GM20000 (cell line): Measurements from ENCODE around the gene CAMKMT.
A peak's percentile ranks its signal among the peaks of the same experiment; 100 is the strongest.

ENCODE experiments used
- DNase-seq: peaks from one replicate; pipeline ENCODE4 v3.0.0; 2012; ENCODE audit warnings: low spot score
- CTCF ChIP-seq: IDR thresholded peaks from 2 replicates; pipeline ENCODE4 v1.5.1; 2012; ENCODE audit warnings: mild to moderate bottlenecking, control low read depth; ENCODE audit errors: extremely low read depth, missing control alignments

CAMKMT gene

GRCh38 chr2:44777036-44777435 is 415.3 kb downstream of the CAMKMT start:
- DNase-seq, result no peak
- TF ChIP-seq CTCF, result no peak

GRCh38 chr2:44777537-44777936 is 415.8 kb downstream of the CAMKMT start:
- no peak for TF ChIP-seq CTCF
- no peak for DNase-seq

GRCh38 chr2:44778221-44778654 is 416.5 kb downstream of the CAMKMT start:
- DNase-seq, result no peak
- no peak for TF ChIP-seq CTCF

- no peak for TF ChIP-seq CTCF
- peak; percentile 90 for DNase-seq
These were observed 417.1 kb downstream of the CAMKMT start for GRCh38 chr2:44778671-44779476.

- TF ChIP-seq CTCF, result no peak
- no peak for DNase-seq
These were observed 418.0 kb downstream of the CAMKMT start for GRCh38 chr2:44779793-44780192.

- DNase-seq, result no peak
- TF ChIP-seq CTCF, result no peak
These were observed 418.7 kb downstream of the CAMKMT start for GRCh38 chr2:44780406-44780805.

GRCh38 chr2:44785433-44785832 is 423.7 kb downstream of the CAMKMT start:
- no peak for TF ChIP-seq CTCF
- no peak for DNase-seq
